Measurements from ENCODE around the gene TCP1. TPM values are rescaled to one million over a fixed set of nuclear protein-coding genes. Genes with fewer than 3 reads are reported as not detected.
A peak's percentile ranks its signal among the peaks of the same experiment; 100 is the strongest.

Gene TCP1
- total RNA-seq, 6 donors from 2014 or later, result 43.0 to 128 (median 95.2) TPM

GRCh38 chr6:159730332-159730676 is 59.1 kb downstream of the TCP1 start:
- WGBS, 2 donors, result 75 to 80% methylated on average over 6 of the region's 6 CpGs
- no peak for TF ChIP-seq CTCF (IDR thresholded peaks at IDR 0.05)
- no peak for TF ChIP-seq EP300 (IDR thresholded peaks at IDR 0.05)
- TF ChIP-seq POLR2A (IDR thresholded peaks at IDR 0.05), result no peak
- TF ChIP-seq POLR2AphosphoS5 (IDR thresholded peaks at IDR 0.05), result no peak
- Histone ChIP-seq H3K27ac (peak overlapping the region in 1 of 4 donors; percentile 14), H3K9me3 (no peaks in the 10 kb centered on the region), H3K4me3 (peak overlapping the region in 1 of 4 donors; percentile 84), H3K27me3 (no peaks in the 10 kb centered on the region), H3K4me1 (peaks cover 43 to 68% (median 51%) of the 10 kb centered on the region in 4 donors), H3K36me3 (no peaks in the 10 kb centered on the region)
- DNase-seq, result no peak
- ATAC-seq (ENCODE audit: low FRiP score in 2 of 2), result no peak

- WGBS, 2 donors, result 41 to 53% methylated on average over 4 of the region's 4 CpGs
- peaks cover 42 to 69% (median 48%) of the 10 kb centered on the region in 4 donors for H3K4me1 ChIP-seq
These were observed 59.6 kb downstream of the TCP1 start for GRCh38 chr6:159729598-159730331.

GRCh38 chr6:159728531-159728964 is 60.9 kb downstream of the TCP1 start:
- ATAC-seq (ENCODE audit: low FRiP score in 2 of 2), result no peak
- Histone ChIP-seq H3K36me3 (no peaks in the 10 kb centered on the region), H3K4me1 (peaks cover 42 to 65% (median 48%) of the 10 kb centered on the region in 4 donors), H3K9me3 (no peaks in the 10 kb centered on the region), H3K27me3 (no peaks in the 10 kb centered on the region), H3K27ac (peak overlapping the region; percentile 99 to 100 (median 100)), H3K4me3 (peak overlapping the region; percentile 62 to 85 (median 78))
- TF ChIP-seq CTCF (IDR thresholded peaks at IDR 0.05) (no peak), EP300 (IDR thresholded peaks at IDR 0.05) (no peak)
- no peak for DNase-seq
- 3% methylated on average over 9 of the region's 9 CpGs for WGBS, 2 donors

More at GRCh38 chr6:159729598-159730331, 59.6 kb downstream of the TCP1 start:
- ATAC-seq (ENCODE audit: low FRiP score in 2 of 2), result no peak
- Histone ChIP-seq H3K36me3 (no peaks in the 10 kb centered on the region), H3K9me3 (no peaks in the 10 kb centered on the region), H3K4me3 (peak overlapping the region in 2 of 4 donors; percentile 84 to 85), H3K27ac (peak overlapping the region in 2 of 4 donors; percentile 30 to 99), H3K27me3 (no peaks in the 10 kb centered on the region)
- no peak for TF ChIP-seq POLR2A (IDR thresholded peaks at IDR 0.05)
- TF ChIP-seq EP300 (IDR thresholded peaks at IDR 0.05), result no peak
- DNase-seq, result no peak

Small RNAs within 50 kb of the gene (small RNA-seq; reads per million reads assigned to genes)
- gene SNORA20, result 4.3 to 40.4 (median 38.0) reads per million in 4 donors
- gene SNORA29, result 0 reads per million in 4 donors

Other genes with a start within 250 kb of the TCP1 start
- gene SOD2, start 96.4 kb downstream of the TCP1 start, total RNA-seq, result 100 to 1,000 TPM; 116 to 478 (median 295) TPM
- gene WTAP, start 62.1 kb downstream of the TCP1 start, total RNA-seq, result 100 to 1,000 TPM in 2 of 6 donors, 10 to 100 TPM in 4; 67.0 to 123 (median 90.6) TPM
- gene ACAT2, start 27.6 kb downstream of the TCP1 start, total RNA-seq, result 10 to 100 TPM in 4 of 6 donors, 1 to 10 TPM in 2; 5.2 to 62.5 (median 30.5) TPM
- 10 to 100 TPM; 18.9 to 61.5 (median 58.7) TPM for gene MRPL18, start 865 bp upstream of the TCP1 start, total RNA-seq
- gene PNLDC1, start 10.7 kb upstream of the TCP1 start, total RNA-seq, result 1 to 10 TPM in 1 of 6 donors, under 1 TPM in 1, not detected in 4; 0.37 to 1.0 TPM
- gene MAS1, start 101.4 kb upstream of the TCP1 start, total RNA-seq, result under 1 TPM in 1 of 6 donors, not detected in 5; 0.03 TPM
- gene IGF2R, start 179.5 kb upstream of the TCP1 start, total RNA-seq, result 100 to 1,000 TPM; 103 to 150 (median 128) TPM